Diencephalon (tissue), 1 donor: Measurements from ENCODE around the gene EDC3. TPM values are rescaled to one million over a fixed set of nuclear protein-coding genes. Genes with fewer than 3 reads are reported as not detected.

Experiments
- total RNA-seq: library from RNA; depleted of rRNA; stranded (reverse); fragments of >200 nt; gene quantifications from one replicate; pipeline ENCODE4 v1.2.3, GENCODE V29; 2014

The EDC3 gene, protein sequence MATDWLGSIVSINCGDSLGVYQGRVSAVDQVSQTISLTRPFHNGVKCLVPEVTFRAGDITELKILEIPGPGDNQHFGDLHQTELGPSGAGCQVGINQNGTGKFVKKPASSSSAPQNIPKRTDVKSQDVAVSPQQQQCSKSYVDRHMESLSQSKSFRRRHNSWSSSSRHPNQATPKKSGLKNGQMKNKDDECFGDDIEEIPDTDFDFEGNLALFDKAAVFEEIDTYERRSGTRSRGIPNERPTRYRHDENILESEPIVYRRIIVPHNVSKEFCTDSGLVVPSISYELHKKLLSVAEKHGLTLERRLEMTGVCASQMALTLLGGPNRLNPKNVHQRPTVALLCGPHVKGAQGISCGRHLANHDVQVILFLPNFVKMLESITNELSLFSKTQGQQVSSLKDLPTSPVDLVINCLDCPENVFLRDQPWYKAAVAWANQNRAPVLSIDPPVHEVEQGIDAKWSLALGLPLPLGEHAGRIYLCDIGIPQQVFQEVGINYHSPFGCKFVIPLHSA
- total RNA-seq: 16.1 TPM

DNA sequence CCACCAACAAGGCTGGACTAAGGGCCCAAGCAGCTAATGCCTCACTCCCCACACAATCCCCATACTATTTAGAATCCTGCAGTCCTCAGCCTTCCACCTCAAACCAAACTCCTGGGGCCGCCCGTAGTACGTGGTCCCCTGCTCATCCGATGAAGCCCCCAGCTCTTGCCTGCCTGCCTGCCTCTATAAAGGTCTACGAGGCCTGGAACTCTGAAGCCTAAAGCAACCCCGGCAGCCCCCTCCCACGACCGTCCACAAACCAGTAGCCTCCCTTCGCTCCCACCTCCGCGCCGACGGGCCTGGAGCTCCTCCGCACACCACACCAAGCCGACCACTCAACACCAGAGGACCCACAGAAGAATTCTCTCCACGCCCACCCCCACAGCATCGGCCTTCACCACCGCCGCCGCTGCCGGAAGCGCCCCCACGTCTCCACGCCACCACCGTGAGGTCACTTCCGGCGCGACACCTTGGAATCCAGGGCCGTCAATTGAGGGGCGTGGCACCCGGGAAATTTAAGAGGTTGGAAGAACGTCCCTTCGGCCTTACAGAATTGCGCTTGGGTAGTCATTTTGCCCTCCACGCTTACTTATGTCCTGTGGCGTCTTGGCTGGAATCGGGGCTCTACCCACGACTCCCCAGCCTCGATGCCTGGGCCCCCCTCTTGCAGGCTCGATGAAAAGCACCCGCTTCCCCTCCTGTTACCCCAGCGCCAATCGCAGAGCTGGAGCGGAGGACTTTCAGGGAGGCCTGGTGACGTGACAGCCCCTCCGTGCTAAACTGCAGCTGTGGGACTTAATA, at the start of gene EDC3:
Gene EDC3, minus strand, starts transcription at position 428 of the 801 bp plus-strand sequence. CDS start 20,900 bp downstream, outside the sequence.

GRCh38 chr15:74725225-74725774, 29.5 kb upstream of the EDC3 start, which contains the start of gene CYP1A1:
Gene CYP1A1 (minus strand): TSS chr15:74725528. CDS start chr15:74723097, 2,431 bp downstream.

GRCh38 chr15:74615508-74616365, 80.1 kb downstream of the EDC3 start, which contains the start of gene CLK3:
Gene CLK3 (plus strand): TSS chr15:74615836. CDS start chr15:74619197, 3,361 bp downstream.

Other genes with a start within 250 kb of the EDC3 start
- gene UBL7, start 234.9 kb downstream of the EDC3 start, total RNA-seq: 34.6 TPM
- gene ARID3B, start 154.8 kb downstream of the EDC3 start, total RNA-seq: 5.1 TPM
- gene CLK3, start 80.2 kb downstream of the EDC3 start, total RNA-seq: 29.3 TPM
- gene CYP1A1, start 29.5 kb upstream of the EDC3 start, total RNA-seq: 0.23 TPM
- not detected for gene CYP1A2, start 52.8 kb upstream of the EDC3 start, total RNA-seq
- gene CSK, start 86.1 kb upstream of the EDC3 start, total RNA-seq: 37.4 TPM
- gene LMAN1L, start 116.8 kb upstream of the EDC3 start, total RNA-seq: not detected
- 0.92 TPM for gene CPLX3, start 130.6 kb upstream of the EDC3 start, total RNA-seq
- gene ULK3, start 147.1 kb upstream of the EDC3 start, total RNA-seq: 47.5 TPM
- 12.2 TPM for gene SCAMP2, start 177.3 kb upstream of the EDC3 start, total RNA-seq
- 38.1 TPM for gene MPI, start 194.0 kb upstream of the EDC3 start, total RNA-seq
- 65.5 TPM for gene FAM219B, start 210.8 kb upstream of the EDC3 start, total RNA-seq
- gene COX5A, start 242.0 kb upstream of the EDC3 start, total RNA-seq: 91.1 TPM